Mesenchymal stem cell (in vitro differentiated cells and primary cell): ENCODE measurements around the gene TCP11L2.
"Not testable (repeated sequence)": the region's sequence is repeated elsewhere in the genome, so short reads cannot be mapped to it uniquely, and the experiment has no call there.

Source experiments
- DNase-seq: peaks from one replicate; pipeline ENCODE4 v3.0.0-alpha.2; 2013
- H2AFZ ChIP-seq: one replicate; pipeline ENCODE4 v1.6.1; 2013; ENCODE audit warnings: low read depth, mild to moderate bottlenecking, control low read depth, inconsistent platforms, low read length, moderate library complexity
- H2AK5ac ChIP-seq: 2 replicates; pipeline ENCODE4 v1.6.1; 2013; ENCODE audit warnings: low read length, moderate library complexity, mild to moderate bottlenecking, inconsistent platforms; ENCODE audit not compliant: severe bottlenecking
- H2BK120ac ChIP-seq: one replicate; pipeline ENCODE4 v1.6.1; 2013; ENCODE audit warnings: low read depth, mild to moderate bottlenecking, inconsistent platforms, low read length, moderate library complexity
- H2BK12ac ChIP-seq, 2 experiments: one replicate each; pipeline ENCODE4 v1.6.1; 2013; ENCODE audit warnings: inconsistent platforms in 2 of 2, low read length in 2 of 2, mild to moderate bottlenecking in 2 of 2, moderate library complexity in 2 of 2, control low read depth in 1 of 2
- H2BK15ac ChIP-seq: one replicate; pipeline ENCODE4 v1.6.1; 2013; ENCODE audit warnings: mild to moderate bottlenecking, low read depth, inconsistent platforms; ENCODE audit not compliant: poor library complexity, severe bottlenecking
- H2BK5ac ChIP-seq: 2 replicates; pipeline ENCODE4 v1.6.1; 2013; ENCODE audit warnings: low read depth, mild to moderate bottlenecking, low read length, control low read depth, inconsistent platforms; ENCODE audit not compliant: poor library complexity, severe bottlenecking
- H3K14ac ChIP-seq, 2 experiments: one replicate each; pipeline ENCODE4 v1.6.1; 2013; ENCODE audit warnings: inconsistent platforms in 2 of 2, low read length in 2 of 2, control low read depth in 1 of 2, mild to moderate bottlenecking in 1 of 2, moderate library complexity in 1 of 2
- H3K18ac ChIP-seq, 2 experiments: one replicate each; pipeline ENCODE4 v1.6.1; 2013; ENCODE audit warnings: inconsistent platforms in 2 of 2, low read length in 2 of 2, control low read depth in 1 of 2, low read depth in 1 of 2, mild to moderate bottlenecking in 1 of 2
- H3K23ac ChIP-seq, 2 experiments: one replicate each; pipeline ENCODE4 v1.6.1; 2013; ENCODE audit warnings: inconsistent platforms in 2 of 2, low read length in 2 of 2, mild to moderate bottlenecking in 2 of 2, moderate library complexity in 2 of 2, control low read depth in 1 of 2
- H3K27ac ChIP-seq: 2 replicates; pipeline ENCODE4 v1.5.1; 2013; ENCODE audit warnings: mild to moderate bottlenecking, moderate library complexity, low read length, control low read depth, inconsistent platforms; ENCODE audit not compliant: poor library complexity, severe bottlenecking
- H3K27me3 ChIP-seq, 2 experiments: 2 replicates each; pipeline versions ENCODE4 v1.6.1 to v1.7.0; 2013; ENCODE audit warnings: low read length in 2 of 2, mild to moderate bottlenecking in 2 of 2, moderate library complexity in 2 of 2, control low read depth in 1 of 2, inconsistent platforms in 1 of 2; ENCODE audit not compliant: control insufficient read depth in 1 of 2, insufficient read depth in 1 of 2
- H3K36me3 ChIP-seq, 2 experiments: 2 replicates each; pipeline versions ENCODE4 v1.6.1 to v1.7.0; 2013; ENCODE audit warnings: low read length in 2 of 2, control low read depth in 1 of 2, inconsistent platforms in 1 of 2, low read depth in 1 of 2, mild to moderate bottlenecking in 1 of 2; ENCODE audit not compliant: insufficient read depth in 2 of 2, control insufficient read depth in 1 of 2
- H3K4ac ChIP-seq, 2 experiments: one replicate each; pipeline ENCODE4 v1.6.1; 2013; ENCODE audit warnings: inconsistent platforms in 2 of 2, low read length in 2 of 2, mild to moderate bottlenecking in 2 of 2, moderate library complexity in 2 of 2, control low read depth in 1 of 2, low read depth in 1 of 2
- H3K4me1 ChIP-seq: 2 replicates; pipeline ENCODE4 v1.6.1; 2013; ENCODE audit warnings: low read depth, low read length, control low read depth; ENCODE audit not compliant: control insufficient read depth, insufficient read depth
- H3K4me2 ChIP-seq: 2 replicates; pipeline ENCODE4 v1.6.1; 2013; ENCODE audit warnings: low read length, mild to moderate bottlenecking, inconsistent platforms; ENCODE audit not compliant: poor library complexity, severe bottlenecking
- H3K4me3 ChIP-seq, 2 experiments: 2 replicates each; pipeline versions ENCODE4 v1.5.1 to v1.7.0; 2013; ENCODE audit warnings: low read length in 2 of 2, mild to moderate bottlenecking in 2 of 2, control low read depth in 1 of 2, low read depth in 1 of 2; ENCODE audit not compliant: insufficient read depth in 1 of 2
- H3K79me1 ChIP-seq: replicated peaks from 2 replicates; pipeline ENCODE4 v1.6.1; 2013; ENCODE audit warnings: mild to moderate bottlenecking, control low read depth, low read length, inconsistent platforms; ENCODE audit not compliant: poor library complexity, severe bottlenecking
- H3K9ac ChIP-seq: 2 replicates; pipeline ENCODE4 v1.7.0; 2013; ENCODE audit warnings: mild to moderate bottlenecking, low read length, moderate library complexity
- H3K9me3 ChIP-seq: 2 replicates; pipeline ENCODE4 v1.7.0; 2013; ENCODE audit warnings: mild to moderate bottlenecking, low read length; ENCODE audit not compliant: control insufficient read depth
- H4K8ac ChIP-seq: one replicate; pipeline ENCODE4 v1.6.1; 2013; ENCODE audit warnings: inconsistent platforms, mild to moderate bottlenecking, low read length, moderate library complexity
- H4K91ac ChIP-seq: one replicate; pipeline ENCODE4 v1.6.1; 2013; ENCODE audit warnings: mild to moderate bottlenecking, low read length, inconsistent platforms
- WGBS: methylation state at CpG from one replicate; pipeline ENCODE4 v1.1.7; 2013; ENCODE audit warnings: mixed read lengths; 5-methylcytosine and 5-hydroxymethylcytosine counted together

Gene TCP11L2

DNA sequence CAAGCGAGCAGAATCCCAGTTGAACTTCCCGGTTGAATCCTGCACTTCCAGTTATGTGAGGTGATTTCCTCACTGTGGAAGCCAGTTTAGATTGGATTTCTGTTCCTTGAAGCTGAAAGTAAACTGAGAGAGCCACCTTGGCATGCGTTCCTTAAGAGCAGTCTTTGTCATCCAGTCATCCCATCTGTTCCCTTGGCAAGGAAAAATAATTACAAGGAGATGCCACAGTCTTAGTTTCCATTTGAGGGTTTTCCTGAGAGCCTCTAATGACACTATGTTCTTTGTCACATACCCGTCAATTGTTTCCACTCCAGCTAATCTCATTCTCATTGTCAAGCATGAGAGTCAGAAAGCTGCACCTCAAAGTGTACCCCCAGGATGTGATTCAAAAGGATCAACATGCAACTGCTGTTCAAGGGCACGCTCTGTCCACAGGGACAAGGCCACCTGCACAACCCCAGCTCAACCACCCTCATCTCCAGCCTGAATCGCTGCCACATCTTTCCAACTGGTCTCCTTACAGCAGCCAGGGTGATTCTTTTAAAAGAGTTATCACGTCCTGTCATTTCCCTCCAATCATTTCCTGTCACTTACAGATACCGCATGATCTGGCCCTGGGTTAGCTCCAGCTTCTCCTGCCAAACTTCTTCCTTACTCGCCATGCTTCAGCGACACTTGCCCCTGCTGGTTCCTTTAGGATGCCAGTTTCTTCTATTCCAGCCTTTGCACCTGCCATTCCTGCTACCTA lies 18.0 kb upstream of the TCP11L2 start:
- Histone ChIP-seq H3K18ac (no peak overlapping the region), H3K4me2 (no peak overlapping the region), H2BK12ac (no peak overlapping the region), H2BK120ac (no peak overlapping the region), H3K27me3 (peaks cover 0 to 2% of the 10 kb centered on the region in 2 experiments), H3K79me1 (no peaks in the 10 kb centered on the region), H2BK5ac (no peak overlapping the region), H2AFZ (no peak overlapping the region), H3K27ac (no peak overlapping the region), H2BK15ac (no peak overlapping the region), H3K4me1 (no peaks in the 10 kb centered on the region), H3K4me3 (no peak overlapping the region), H3K9me3 (peaks cover 12% of the 10 kb centered on the region), H4K8ac (no peak overlapping the region), H3K36me3 (no peaks in the 10 kb centered on the region), H3K14ac (no peak overlapping the region), H3K9ac (no peak overlapping the region), H4K91ac (no peak overlapping the region), H3K4ac (no peak overlapping the region), H2AK5ac (no peak overlapping the region), H3K23ac (no peak overlapping the region)
- 68% methylated on average over 10 of the region's 10 CpGs for WGBS
- DNase-seq = no peak

DNA sequence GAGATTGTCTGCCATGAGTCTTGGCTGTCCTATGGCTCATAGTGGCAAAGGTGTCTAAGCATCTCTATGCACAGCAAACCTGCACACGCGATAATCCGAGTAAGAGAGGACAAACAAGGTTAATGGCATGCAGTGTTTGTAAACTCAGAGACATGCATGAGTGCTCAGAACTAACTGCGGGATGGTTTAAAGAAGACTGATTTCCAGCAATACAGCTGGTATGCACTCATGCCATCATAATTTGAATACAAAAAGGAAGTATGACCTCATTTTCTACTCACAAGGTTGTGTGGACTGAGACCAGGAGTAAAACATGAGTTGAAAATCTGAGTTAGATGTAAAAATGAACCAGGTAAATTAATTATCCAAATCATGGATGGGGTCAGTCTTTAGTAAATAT lies 16.6 kb upstream of the TCP11L2 start:
- Histone ChIP-seq H3K4me3 (no peak overlapping the region), H2BK15ac (no peak overlapping the region), H3K27ac (no peak overlapping the region), H2BK120ac (no peak overlapping the region), H2AFZ (no peak overlapping the region), H3K27me3 (no peaks in the 10 kb centered on the region), H3K4me2 (no peak overlapping the region), H2BK5ac (no peak overlapping the region), H4K8ac (no peak overlapping the region), H3K9ac (no peak overlapping the region), H4K91ac (no peak overlapping the region), H3K4ac (no peak overlapping the region), H2AK5ac (no peak overlapping the region), H3K23ac (no peak overlapping the region), H3K14ac (no peak overlapping the region), H3K4me1 (no peaks in the 10 kb centered on the region), H3K79me1 (no peaks in the 10 kb centered on the region), H2BK12ac (no peak overlapping the region), H3K36me3 (no peaks in the 10 kb centered on the region), H3K9me3 (peaks cover 12% of the 10 kb centered on the region), H3K18ac (no peak overlapping the region)
- 88% methylated on average over 3 of the region's 4 CpGs for WGBS
- no peak for DNase-seq

DNA sequence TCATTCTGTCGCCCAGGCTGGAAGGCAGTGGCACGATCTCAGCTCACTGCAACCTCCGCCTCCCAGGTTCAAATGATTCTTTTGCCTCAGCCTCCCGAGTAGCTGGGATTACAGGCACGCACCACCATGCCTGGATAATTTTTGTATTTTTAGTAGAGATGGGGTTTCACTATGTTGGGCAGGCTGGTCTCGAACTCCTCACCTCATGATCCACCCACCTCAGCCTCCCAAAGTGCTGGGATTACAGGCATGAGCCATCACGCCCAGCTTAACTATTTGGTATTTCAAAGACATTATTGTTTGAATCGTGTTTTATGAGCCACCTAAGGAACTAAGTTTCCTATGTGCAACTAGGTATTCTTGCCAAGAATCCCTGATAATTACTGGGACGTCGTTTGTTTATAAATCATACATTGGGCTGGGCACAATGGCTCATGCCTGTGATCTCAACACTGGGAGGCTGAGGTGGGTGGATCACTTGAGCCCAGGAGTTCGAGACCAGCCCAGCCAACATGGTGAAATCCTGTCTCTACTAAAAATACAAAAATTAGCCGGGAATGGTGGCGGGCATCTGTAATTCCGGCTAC lies 15.9 kb upstream of the TCP11L2 start:
- H2BK12ac ChIP-seq, H4K91ac ChIP-seq, H3K23ac ChIP-seq, H3K36me3 ChIP-seq, H3K18ac ChIP-seq, H2BK120ac ChIP-seq, H4K8ac ChIP-seq, H3K79me1 ChIP-seq, H3K4me1 ChIP-seq, H3K9ac ChIP-seq, H3K27ac ChIP-seq, H3K27me3 ChIP-seq, H3K4me3 ChIP-seq, H2AK5ac ChIP-seq, H3K4me2 ChIP-seq, H2BK15ac ChIP-seq, H2BK5ac ChIP-seq, H2AFZ ChIP-seq, H3K14ac ChIP-seq, H3K9me3 ChIP-seq, DNase-seq, H3K4ac ChIP-seq: not testable (repeated sequence)
- 92% methylated on average over 12 of the region's 14 CpGs for WGBS

DNA sequence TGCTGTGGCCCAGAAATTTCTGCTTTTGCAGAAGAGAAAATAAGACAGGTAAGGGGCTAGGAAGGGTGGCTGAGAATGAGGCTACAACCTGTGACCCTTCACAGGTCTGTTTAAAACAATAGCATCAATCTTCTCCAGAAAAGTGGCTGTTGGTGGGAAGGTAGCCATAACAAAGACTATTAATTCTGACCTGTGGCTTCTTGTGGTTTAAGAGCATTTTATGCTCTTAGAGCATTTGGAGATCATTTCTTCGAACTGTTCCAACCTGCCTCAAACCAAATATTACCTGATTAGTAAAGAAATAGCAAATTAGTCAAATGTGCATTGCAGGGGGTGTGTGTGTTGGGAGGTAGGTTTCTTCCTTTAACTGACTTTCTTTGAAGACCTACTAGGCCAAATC lies 15.2 kb upstream of the TCP11L2 start:
- Histone ChIP-seq H3K4me3 (no peak overlapping the region), H2BK15ac (no peak overlapping the region), H2BK120ac (no peak overlapping the region), H3K14ac (no peak overlapping the region), H2BK12ac (no peak overlapping the region), H4K91ac (no peak overlapping the region), H3K23ac (no peak overlapping the region), H3K4me2 (no peak overlapping the region), H3K27me3 (no peaks in the 10 kb centered on the region), H3K79me1 (no peaks in the 10 kb centered on the region), H3K36me3 (no peaks in the 10 kb centered on the region), H4K8ac (no peak overlapping the region), H3K9me3 (no peaks in the 10 kb centered on the region), H3K18ac (no peak overlapping the region), H3K4me1 (no peaks in the 10 kb centered on the region), H3K27ac (no peak overlapping the region), H2AK5ac (no peak overlapping the region), H3K4ac (no peak overlapping the region), H2AFZ (no peak overlapping the region), H2BK5ac (no peak overlapping the region), H3K9ac (no peak overlapping the region)
- no CpG with 5 or more reads among the region's 1 CpG for WGBS
- DNase-seq = no peak
